ENCODE results near the gene EMP2.
"Not testable (repeated sequence)": the region's sequence is repeated elsewhere in the genome, so short reads cannot be mapped to it uniquely, and the experiment has no call there.

Gene EMP2, protein sequence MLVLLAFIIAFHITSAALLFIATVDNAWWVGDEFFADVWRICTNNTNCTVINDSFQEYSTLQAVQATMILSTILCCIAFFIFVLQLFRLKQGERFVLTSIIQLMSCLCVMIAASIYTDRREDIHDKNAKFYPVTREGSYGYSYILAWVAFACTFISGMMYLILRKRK

DNA sequence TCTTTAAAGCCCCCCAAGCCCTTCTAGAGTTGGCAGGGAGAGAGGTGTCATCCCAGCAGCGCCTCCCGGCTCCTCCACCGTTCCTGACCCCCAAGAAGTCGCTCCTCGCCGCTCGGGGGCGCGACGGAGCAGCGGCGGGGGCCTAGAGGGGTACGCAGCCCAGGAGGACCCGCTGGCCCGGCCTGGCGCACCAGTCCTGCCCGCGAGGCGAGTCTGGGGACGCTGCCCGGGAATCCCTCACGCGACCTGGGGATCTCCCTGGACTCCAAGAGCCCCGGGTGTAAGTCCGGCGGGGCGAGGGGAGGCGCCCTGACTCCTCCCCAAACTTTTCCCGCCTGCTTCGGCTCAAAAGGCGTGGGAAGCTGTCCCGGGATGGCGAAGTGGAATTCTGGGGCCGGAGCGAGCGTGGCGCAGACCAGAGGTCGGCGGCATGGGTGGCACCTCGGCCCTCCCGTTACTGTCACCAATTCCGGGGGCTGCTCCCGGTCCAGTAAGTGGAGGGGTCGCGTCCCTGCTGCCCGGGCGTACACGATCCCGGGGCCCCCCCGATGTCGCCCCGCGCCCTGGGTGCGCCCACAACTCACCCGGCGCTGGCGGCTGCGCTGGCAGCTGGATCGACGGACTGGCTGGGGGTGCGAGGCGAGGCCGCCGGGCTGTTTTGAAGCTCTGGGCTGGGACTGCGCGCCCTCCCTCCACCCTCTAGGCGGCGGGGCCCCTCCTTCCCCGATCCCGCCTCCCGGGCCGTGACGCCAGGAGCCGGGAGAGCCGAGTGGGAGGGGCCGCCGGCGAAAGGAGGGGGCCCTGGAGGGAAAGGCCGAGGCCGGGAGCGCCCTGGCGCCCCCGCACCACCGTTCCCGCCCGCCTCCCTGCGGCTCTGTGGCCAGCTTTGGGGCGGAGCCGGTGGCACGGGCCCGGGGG is at the start of gene EMP2:
TSS of gene EMP2 (minus strand) at position 634 of the 918 bp plus-strand sequence. CDS start 32,981 bp downstream, outside the sequence.
- DNase-seq (ENCODE audit: low read depth), result no peak

DNA sequence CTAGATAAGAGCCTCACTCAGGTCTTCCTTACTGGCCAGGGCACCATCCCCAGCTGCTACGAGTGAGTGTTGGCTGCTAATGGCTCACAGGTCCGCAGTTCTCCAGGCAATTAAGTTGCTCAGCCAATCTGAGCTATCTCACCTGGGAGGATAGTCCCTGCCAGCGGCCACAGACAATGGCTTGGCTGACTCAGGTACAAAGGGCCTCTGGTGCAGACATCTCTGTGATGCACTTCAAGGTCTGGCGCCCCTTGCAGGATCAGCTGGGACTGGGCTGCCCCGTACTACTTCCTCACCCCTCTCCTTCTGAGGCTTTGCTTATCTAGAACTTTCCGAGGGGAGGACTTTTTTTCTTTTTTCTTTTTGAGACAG is 49.2 kb upstream of the EMP2 start:
- no peak for DNase-seq (ENCODE audit: low read depth)

DNA sequence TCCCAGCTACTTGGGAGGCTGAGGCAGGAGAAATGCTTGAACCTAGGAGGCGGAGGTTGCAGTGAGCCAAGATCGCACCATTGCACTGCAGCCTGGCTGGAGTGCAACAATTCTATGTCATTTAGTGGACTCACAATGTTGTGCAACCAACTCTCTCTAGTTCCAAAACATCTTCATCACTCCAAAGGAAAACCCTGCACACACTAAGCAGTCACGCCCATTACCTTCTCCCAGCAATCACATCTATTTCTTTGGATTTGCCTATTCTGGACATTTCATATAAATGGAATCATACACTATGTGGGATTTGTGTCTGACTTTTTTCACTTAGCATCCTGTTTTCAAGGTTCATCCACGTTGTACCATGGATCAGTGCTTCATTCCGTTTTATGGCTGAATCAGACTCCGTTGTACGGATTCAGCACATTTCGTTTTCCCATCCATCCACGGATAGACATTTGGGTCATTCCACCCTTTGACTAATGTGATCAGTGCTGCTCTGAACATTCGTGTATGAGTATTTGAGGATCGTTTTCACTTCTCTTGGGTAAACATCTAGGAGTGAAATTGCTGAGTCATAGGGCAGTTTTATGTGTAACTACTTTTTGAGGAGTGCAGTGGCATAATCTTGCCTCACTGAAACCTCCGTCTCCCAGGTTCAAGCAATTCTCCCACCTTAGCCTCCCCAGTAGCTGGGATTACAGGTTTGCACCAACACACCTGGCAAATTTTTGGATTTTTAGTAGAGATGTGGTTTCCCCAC is 45.4 kb upstream of the EMP2 start:
- DNase-seq (ENCODE audit: low read depth), result no peak

DNA sequence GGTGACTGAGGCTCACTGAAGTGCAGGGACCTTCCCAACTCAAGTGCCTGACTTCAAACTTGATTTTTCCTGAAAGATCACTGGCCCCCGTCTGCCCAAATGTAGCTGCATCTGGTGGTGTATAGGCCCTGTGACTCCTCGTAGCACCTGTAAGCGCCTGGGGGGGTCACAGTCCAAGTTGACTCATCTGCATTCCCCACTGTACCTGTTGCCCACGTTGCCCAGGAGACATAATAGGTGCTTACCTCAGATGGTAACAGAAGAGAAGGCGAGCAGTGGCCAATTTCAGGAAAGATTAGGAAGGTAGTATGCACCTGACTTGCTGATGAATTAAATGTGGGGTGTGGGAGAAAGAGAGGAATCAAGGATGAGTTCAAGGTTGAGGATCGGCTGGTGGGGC is 44.1 kb upstream of the EMP2 start:
- DNase-seq (ENCODE audit: low read depth), result no peak

DNA sequence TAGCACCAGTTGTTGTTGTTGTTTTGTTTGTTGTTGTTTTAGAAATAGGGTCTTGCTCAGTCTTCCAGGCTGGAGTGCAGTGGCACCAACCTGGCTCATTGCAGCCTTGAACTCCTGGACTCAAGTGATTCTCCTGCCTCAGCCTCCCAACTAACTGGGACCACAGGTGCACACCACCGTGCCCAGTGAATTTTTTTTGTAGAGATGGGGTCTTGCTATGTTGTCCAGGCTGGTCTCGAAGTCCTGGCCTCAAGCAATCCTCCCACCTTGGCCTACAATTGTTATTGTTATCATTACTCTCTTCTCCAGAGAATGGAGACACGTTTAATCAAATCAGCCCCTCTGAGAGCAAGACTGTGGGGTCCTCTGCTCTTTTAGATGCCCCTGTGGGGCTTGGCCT is 42.7 kb upstream of the EMP2 start:
- DNase-seq (ENCODE audit: low read depth), result no peak

DNA sequence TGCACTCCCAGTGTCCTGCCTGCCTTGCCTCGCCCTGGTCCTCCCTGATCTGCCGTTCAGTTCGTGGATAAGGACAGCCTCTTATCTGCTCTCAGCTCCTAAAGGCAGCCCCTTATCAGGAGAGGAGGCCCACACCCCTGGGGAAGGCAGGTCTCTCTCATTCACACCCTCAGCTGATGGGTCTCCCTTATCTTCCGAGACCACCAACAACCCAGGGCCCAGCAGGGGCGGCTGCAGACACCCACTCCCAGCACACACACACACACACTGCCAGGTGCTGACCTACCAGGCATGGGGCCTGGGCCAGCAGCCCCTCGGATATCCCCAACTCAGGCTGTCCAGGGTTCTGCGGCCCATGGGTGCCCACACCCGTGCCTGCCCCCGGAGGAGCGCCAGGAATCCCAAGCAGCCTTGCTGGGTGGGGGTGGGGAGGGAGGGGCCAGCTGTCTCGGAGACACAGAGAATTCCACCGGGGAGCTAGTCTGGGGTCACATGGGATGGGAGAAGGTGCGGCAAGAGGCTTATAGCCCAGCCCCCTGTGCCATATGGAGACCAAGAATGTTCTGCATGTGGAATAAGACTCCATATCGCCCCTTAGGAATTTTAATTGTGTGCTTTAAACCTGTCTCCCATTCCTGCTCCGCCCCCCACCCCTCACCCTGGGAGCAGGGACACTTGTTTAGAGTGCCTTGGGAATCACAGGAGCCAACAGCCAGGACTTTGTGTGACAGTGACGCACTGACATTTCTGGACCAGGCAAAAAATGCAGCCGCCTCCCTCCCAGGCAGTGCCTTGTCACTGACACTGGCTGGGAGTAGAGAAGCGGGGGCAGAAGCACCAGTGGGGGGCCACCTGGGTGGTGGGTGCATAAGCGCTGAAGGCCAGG is 41.9 kb upstream of the EMP2 start:
- DNase-seq (ENCODE audit: low read depth), result no peak

DNA sequence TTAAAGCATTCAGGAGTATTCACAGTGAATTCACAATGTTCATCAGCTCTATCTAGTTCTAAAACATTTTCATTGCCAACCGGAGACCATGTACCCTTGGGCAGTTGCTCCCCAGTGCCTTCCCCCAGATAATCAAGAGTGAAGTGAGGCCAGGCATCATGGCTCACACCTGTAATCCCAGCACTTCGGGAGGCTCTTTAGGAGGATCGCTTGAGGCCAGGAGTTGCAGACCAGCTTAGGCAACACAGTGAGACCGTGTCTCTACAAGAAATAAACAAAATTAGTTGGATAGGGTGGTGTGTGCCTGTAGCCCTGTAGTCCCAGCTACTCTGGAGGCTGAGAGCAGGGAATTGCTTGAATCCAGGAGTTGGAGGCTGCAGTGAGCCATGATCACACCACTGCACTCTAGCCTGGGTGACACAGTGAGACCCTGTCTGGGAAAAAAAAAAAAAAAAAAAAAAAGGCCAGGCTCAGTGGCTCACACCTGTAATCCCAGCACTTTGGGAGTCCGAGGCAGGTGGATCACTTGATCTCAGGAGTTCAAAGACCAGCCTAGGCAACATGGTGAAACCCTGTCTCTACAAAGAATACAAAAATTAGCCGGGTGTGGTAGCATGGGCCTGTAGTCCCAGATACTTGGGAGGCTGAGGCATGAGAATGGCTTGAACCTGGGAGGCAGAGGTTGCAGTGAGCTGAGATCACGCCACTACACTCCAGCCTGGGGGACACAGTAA is 41.0 kb upstream of the EMP2 start:
- DNase-seq (ENCODE audit: low read depth), result not testable (repeated sequence)

DNA sequence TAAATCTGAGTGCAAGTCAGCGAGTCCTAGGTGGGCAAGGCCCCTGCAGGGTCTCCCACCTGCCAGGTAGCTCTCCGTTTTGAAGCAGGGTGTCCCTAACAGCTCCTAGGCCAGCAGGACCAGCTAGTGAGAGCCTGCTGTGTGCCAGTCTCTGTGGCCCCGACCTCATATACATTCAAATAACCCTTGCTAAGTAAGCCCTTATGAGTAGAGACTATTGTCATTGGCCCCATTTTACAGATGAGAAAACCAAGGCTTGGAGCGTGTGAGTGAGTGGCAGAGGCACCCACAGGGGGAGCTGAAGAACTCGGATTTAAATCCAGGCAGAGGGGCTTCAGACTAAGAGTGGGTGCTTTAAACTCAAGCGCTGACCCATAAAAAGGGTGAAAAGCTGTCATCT is 39.7 kb upstream of the EMP2 start:
- DNase-seq (ENCODE audit: low read depth), result no peak

DNA sequence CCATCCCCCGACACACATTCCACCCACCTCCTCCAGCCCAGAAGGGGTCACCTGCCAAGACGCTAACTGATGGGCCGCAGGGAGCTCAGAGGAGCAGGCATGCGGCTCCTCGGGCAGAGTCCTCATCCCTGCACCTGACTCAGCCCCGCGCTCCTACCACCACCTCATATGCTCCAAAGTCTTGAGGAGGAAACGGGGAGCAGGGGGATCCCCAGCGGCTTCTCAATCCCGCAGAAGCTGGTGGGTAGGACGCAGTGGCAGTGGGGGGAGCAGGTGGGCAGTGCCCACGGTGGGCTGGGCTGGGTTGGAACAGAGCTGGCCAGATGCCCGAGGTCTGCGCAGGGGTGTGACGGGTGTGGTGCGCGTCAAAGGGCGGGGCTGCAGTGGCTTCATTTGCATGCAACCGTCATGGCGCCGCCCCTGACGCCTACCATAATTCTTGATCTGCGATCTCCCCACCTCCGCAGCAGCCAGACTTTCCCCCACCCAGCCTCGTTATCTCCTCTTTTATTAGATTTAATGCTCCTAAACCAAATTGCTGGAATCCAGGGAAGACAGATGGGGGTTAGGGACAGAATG is 39.0 kb upstream of the EMP2 start:
- DNase-seq (ENCODE audit: low read depth), result no peak

DNA sequence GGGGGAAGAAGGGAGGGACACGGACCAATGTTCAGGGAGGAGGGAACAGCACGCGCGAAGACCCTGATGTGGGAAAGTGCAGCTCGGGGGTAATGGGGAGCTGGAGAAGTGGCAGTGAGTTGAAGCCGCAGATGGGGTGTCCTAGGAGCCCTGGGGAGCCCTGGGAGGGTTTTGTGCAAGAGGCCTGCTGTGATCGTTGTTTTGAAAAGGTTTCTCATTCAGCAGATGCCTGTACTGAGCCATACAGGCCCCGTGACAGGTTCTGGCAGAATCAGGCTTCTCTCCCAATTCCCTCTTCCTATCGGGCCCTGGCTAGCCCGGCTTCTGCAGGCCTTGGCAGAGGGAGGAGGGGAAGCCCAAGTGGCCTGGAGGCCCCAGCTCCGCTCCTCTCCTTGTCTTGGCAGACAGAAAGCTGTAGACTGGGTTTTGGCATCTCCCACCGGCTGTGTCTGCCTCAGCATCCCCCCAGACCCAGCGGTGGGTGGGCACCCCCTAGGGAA is 38.4 kb upstream of the EMP2 start:
- no peak for DNase-seq (ENCODE audit: low read depth)

DNA sequence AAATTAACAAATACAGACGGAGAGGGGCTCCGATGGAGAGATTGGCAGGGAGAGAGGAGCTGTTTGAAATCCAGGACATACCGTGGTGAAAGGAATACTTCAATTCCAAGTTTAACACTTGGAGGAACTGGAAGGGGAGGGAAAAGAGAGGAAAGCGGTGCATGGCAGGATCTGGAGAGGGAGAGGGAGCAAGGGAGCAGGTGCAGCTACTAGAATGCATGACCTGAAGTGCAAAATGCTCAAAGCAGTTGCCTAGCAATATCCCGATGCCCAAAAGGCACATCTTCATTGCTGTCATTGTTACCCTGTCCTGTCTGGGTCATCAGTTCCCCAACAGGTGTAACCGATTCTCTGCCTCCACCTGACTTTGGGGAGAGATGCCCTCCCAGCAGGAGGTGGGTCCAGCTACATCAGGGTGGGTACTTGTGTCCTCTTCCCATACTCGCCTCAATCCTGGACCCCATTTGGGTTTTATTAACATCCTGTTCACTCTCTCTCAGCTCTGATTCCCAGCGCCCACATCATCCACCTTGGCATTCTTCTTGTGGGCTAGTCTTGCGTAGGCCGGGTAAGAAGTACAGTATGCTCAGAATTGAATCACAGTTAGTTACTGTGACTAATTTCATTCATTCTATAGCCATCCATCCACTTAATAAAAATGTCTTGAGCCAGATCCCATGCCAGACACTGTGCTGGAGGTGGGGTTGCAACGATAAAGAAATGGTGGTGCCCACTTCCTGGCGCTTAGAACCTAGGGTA is 37.4 kb upstream of the EMP2 start:
- no peak for DNase-seq (ENCODE audit: low read depth)

DNA sequence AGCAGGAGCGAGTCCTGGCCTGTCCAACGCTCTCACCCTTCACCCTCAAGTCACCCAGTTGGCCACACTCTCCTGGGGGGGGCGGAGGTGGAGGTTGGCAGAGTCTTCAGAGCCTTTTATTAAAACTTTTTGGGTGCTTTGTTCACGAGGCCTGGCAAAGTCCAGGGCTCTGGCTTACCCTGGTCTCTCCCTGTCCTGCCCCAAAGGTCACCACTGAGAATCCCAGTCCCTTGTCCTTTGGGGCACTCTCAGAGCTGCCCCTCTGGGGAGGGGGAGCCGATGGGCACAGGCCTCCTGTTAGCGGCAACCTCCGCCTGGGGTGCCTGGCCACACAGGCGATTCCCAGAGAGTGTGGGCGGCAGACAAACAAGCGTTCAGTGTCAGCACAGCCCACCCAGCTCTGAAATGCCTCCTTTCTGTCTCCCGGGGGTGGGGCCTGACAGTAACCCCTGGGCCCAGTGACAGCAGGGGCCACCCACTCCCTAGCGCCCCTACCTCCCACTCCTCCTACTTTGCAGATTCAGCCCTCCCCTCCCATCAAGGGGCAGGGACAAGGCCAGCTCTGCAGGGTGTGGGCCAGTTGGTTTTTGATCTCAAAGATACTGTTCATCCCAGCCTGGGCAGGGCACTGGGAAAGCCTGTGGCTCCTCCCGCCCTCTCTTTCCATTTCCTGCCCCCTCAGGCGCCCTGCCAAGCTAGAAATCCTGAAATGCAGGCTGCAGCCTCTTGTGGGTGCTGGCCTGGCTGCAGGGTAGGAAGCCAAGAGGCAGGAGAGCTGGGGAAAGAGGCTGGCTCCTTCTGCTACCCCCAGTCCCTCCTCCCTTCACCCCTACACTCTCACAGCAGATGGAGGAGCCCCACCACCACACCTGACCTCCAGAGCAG is 36.6 kb upstream of the EMP2 start:
- DNase-seq (ENCODE audit: low read depth), result no peak

DNA sequence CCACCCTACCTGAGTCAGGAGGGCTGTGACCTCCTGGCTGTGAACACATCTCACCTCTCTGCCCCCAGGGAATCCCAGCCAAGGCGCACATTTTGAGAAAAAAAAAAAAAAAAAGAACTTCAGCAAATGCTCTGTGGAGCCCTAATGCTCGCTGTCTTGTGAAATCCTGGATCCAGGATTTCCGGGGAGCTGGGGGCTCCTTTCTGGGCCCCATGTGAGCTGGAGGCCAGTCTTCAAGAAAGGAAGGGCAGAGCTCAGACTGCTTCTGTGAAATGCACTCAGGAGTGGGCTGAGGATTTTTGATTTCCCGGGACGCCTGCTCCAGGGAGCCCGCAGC is 36.0 kb upstream of the EMP2 start:
- no peak for DNase-seq (ENCODE audit: low read depth)

DNA sequence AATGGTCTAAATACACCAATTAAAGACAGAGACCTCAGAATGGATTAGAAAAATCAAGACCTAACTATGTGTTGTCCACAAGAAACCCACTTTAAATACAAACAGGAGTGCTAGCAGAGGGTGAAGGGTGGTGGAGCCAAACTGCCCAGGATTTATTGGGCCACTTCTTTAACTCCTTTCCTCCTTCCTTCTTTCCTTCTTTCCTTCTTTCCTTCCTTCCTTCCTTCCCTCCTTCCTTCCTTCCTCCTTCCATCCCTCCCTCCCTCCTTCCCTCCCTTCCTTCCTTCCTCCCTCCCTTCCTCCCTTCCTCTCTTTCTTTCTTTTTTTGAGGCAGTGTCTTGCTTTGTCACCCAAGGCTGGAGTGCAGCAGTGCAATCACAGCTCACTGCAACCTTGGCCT is 34.3 kb upstream of the EMP2 start:
- DNase-seq (ENCODE audit: low read depth), result no peak

DNA sequence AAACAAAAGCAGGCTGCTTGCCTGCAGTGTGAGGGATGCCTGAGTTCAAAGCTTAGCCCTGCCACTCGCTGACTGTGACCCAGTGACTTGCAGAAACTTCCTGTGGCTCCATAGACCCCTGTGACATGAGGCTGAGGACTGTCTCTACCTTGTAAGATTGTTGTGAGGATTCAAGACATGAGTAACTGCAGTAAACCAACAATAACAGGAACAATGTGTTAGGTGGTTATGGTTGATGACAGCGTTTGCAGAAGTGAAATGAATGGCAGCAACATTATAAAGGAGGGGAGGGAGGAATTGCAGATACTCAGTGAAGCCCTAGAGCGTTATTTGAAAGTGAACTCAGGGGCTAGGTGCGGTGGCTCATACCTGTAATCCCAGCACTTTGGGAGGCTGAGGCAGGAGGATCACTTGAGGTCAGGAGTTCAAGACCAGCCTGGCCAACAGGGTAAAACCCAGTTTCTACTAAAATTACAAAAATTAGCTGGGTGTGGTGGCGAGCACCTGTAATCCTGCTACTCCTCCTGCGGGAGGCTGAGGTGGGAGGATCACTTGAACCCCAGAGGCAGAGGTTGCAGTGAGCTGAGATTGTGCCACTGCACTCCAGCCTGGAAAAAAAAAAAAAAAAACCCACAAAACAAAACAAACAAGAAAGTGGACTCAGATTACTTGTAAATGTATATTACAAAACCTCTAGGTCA is 33.5 kb upstream of the EMP2 start:
- DNase-seq (ENCODE audit: low read depth), result no peak

DNA sequence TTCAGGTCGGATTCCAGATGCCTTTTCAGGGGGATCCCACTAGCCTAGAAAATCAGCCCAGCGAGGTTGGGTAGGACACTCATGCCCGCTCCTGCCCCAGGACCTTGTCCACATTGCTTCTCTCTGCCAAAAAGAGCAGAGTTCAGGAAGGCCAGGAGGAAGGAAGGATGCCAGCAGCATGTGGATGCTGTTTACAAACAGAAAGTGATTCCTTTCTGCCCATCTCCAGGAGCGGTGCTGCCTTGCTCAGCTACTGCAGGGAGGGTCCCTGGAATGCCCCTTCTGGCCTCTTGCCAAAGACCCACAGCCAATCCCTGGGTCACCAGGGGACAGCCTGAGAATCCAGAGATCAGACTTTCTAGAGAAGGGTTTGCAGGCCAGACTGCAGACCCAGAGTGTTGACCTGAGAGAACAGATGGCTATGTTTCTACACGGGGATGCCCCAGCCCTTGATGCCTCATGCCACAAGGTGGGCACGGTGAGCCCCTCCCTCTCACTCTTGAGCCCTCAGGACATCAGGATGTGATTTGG is 32.3 kb upstream of the EMP2 start:
- DNase-seq (ENCODE audit: low read depth), result no peak

DNA sequence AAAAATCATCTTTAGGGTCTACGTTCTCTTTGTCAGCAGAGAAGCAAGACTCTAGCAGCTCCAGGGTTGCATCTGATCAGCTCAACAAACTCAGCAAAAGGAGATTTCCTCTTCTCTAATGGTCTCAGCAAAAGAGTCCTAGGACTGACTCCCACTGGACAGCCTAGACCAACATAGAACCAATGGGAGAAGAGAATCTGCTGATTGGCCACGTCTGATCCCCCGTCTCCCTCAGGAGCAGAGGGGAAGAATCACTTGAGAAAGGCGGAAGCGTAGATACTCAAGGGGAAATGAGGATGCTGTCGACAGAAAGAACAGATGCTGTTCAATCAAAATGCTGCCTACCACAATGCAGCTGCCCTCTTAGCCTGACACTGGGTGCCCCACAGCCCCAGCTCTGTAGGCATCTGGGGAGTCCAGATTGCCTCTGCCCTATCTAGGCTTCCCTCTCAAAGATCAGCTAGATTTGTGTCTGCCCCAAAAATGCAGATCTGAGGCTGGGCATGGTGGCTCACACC is 31.5 kb upstream of the EMP2 start:
- DNase-seq (ENCODE audit: low read depth), result no peak

Measured in stimulated activated CD8-positive, alpha-beta memory T cell treated with anti-CD3 and anti-CD28 coated beads, Interleukin-15, amount 100 ng/mL, for 24 hours (primary cell).